Activated CD8-positive, alpha-beta memory T cell treated with anti-CD3 and anti-CD28 coated beads, Interleukin-2, amount 50 U/mL, for 24 hours (primary cell): ENCODE results near the gene AASS.

ENCODE experiments used
- DNase-seq: peaks from one replicate; pipeline ENCODE4 v3.0.0-alpha.2; 2020; ENCODE audit errors: extremely low read depth

AASS gene

DNA sequence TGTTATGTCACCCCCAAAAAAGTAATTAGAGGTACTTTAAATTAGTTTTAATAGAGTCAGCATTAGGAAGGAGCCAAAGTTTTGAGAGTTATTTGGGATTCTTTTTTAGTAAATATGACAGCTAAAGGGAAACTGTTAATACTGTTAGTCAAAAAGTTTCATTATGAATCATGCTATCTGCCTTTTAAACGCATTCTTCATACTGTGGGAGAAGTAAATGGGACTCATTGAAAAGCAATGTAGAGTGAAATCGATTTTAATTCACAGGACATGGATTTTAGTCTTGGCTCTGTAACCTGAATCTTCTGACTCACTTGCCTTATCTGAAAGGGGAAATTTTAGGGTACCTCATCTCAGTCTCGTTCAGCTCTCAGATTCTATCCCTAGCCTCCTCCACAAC, 105.1 kb downstream of the AASS start:
- DNase-seq: no peak

DNA sequence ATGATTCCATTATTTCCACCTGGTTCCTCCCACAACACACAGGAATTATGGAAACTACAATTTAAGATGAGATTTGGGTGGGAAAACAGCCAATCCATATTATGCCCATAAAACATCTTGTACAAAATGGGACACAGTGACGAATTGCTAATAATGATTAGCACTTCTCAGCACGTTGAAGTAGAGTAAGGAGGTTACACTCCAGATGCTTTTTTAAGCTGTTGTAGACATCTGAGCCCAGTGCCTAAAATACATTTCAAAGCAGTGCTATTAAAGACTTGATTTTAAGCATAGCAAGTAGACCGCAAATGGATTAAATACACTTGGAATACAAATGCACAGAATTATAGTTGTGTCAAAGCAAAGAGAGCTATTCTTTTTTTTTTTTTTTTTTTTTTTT, 105.9 kb downstream of the AASS start:
- DNase-seq: no peak

DNA sequence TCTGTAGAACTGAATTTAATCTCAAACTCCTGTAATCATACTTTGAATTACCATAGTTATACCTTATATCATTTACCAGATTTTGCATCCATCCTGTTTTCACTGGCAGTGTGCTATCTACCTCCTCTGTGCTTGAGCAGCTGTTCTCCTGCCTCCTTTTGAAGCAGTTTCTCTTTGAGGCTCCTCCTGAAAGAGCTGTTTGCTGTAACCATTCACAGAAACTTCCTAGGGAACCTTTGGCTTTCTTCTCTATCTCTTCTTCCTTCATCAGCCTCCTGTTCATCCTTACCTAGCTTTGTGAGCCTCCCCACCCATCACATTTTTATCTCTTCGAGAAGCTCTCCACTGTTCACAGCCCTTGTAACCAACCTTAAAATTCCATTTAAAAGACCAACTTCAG, 108.2 kb downstream of the AASS start:
- DNase-seq: no peak

DNA sequence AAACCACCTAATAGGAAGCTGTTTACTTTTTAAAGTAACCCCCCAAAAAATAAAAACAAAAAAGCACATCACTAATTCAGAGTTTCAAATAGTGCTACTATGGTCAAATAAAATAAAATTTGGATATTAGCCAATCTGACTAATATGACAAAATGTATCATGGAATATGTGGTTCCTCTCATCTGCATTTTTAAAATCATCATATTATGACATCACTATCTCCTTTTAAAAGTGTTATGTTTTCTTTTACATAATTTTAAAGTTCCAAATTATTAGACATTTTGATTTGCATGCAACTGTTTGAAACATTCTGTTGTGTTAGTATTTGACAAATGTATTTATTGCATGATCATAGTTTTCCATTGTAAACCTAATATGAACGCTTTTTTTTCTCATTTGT, 110.4 kb downstream of the AASS start:
- no peak for DNase-seq

DNA sequence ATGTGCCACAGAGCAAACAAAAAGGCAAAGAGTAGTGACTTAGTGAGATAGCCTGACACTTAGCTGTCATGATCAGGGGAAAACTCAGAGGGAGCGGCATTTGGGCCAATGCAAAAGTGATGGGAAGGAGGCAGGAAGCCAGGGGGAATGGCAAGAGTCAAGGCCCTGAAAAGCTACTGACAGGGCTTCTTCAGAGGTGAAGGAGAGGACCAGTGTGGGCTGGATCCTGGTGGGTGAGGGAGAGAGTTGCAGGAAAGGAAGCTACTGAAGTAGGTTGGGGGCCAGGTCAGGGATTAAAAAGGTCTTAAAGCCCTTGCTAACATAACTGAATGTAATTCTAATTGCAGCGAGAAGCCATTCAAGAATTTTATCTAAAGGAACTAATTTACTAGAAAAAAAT, 117.0 kb downstream of the AASS start:
- no peak for DNase-seq
